Neutrophil (primary cell): ENCODE measurements around the gene USP31.

Experiments used
- H3K27ac ChIP-seq: fragments of 200-600 bp; sonication (generic); 2 replicates; pipeline ENCODE4 v1.5.1; 2016; ENCODE audit warnings: mild to moderate bottlenecking, moderate library complexity
- H3K27me3 ChIP-seq: fragments of 200-600 bp; sonication (generic); 2 replicates; pipeline ENCODE4 v1.6.0; 2016; ENCODE audit warnings: mild to moderate bottlenecking
- H3K36me3 ChIP-seq: fragments of 200-600 bp; sonication (generic); 2 replicates; pipeline ENCODE4 v1.5.1; 2017
- H3K4me1 ChIP-seq, 2 experiments: fragments of 200-600 bp in 1 of 2; sonication (generic) in 1 of 2; 1 replicate in 1 of 2; 2 replicates in 1 of 2; pipeline versions ENCODE4 v1.5.1 to v1.6.1; 2013 to 2016; ENCODE audit warnings: low read depth in 1 of 2, low read length in 1 of 2, mild to moderate bottlenecking in 1 of 2, moderate library complexity in 1 of 2; ENCODE audit not compliant: control insufficient read depth in 1 of 2, insufficient read depth in 1 of 2
- H3K4me3 ChIP-seq, 2 experiments: fragments of 200-600 bp in 1 of 2; sonication (generic) in 1 of 2; 1 replicate in 1 of 2; 2 replicates in 1 of 2; pipeline ENCODE4 v1.5.1; 2013 to 2016; ENCODE audit warnings: low read depth in 1 of 2, low read length in 1 of 2, mild to moderate bottlenecking in 1 of 2, moderate library complexity in 1 of 2
- H3K9me3 ChIP-seq: fragments of 200-600 bp; sonication (generic); 2 replicates; pipeline ENCODE4 v1.5.1; 2016
- TF ChIP-seq, protein P1 (sequence below): fragments of 200-600 bp; sonication (generic); IDR thresholded peaks from 2 replicates; pipeline ENCODE4 v1.5.1; 2016; ENCODE audit warnings: antibody characterized with exemption

USP31 gene

DNA sequence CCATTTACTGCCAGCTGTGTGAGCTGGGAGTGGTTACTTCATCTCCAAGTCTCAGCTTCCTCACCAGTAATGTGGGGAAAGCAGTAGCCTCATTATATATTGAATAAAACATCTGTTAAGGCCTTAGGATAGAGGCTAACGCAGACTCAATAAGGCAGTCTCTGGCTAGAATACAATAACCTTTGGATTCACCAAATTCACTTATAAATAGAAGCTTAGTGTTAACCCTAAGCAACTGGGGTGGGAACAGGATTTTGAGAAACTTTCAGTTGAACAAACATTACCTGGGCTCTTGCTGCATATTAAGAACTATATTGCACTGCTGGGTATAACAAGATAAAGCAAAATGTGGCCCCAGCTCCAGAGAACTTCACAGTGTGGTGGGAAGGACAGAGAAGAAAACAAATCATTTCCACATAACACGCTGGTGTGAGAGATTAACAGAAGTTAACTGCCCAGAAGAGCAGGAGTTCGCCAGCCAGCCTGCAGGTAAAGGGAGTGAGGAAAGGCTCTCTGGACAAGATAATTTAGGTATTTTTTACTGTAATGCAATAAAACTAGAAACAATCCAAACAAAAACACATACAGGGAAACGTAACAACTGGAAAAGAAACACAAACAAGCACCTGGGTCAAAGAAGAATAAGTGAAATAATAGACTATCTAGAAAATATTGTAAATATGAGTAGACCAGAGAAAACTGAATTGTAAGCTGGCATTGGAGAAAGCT lies 57.0 kb downstream of the USP31 start:
- Histone ChIP-seq H3K4me3 (no peak overlapping the region), H3K4me1 (no peaks in the 10 kb centered on the region), H3K27me3 (no peaks in the 10 kb centered on the region), H3K27ac (no peak overlapping the region), H3K9me3 (no peaks in the 10 kb centered on the region), H3K36me3 (peaks cover 4% of the 10 kb centered on the region)
- TF ChIP-seq, protein P1, sequence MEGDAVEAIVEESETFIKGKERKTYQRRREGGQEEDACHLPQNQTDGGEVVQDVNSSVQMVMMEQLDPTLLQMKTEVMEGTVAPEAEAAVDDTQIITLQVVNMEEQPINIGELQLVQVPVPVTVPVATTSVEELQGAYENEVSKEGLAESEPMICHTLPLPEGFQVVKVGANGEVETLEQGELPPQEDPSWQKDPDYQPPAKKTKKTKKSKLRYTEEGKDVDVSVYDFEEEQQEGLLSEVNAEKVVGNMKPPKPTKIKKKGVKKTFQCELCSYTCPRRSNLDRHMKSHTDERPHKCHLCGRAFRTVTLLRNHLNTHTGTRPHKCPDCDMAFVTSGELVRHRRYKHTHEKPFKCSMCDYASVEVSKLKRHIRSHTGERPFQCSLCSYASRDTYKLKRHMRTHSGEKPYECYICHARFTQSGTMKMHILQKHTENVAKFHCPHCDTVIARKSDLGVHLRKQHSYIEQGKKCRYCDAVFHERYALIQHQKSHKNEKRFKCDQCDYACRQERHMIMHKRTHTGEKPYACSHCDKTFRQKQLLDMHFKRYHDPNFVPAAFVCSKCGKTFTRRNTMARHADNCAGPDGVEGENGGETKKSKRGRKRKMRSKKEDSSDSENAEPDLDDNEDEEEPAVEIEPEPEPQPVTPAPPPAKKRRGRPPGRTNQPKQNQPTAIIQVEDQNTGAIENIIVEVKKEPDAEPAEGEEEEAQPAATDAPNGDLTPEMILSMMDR: no peak

DNA sequence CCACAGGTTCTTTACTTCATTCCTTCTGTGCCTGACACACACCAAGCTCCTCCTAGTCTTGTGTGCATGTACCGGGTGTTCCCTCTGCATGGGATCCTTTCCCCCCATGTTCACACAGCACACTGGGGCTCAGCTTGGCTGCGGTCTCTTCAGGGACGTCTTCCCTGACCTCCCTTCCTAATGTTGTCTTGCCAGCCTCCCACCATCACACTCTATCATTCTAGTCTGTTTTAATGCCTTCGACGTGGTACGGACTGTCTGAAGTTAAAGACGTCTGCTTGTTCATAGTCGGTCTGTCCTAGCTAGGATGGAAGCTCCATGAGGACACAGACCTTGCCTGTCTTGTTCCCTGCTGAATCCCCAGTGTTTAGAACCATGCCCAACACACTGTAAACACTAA lies 60.1 kb downstream of the USP31 start:
- TF ChIP-seq, protein P1: no peak
- H3K36me3 ChIP-seq: peaks cover 4% of the 10 kb centered on the region
- H3K27ac ChIP-seq: no peak overlapping the region
- H3K4me3 ChIP-seq: no peak overlapping the region
- no peaks in the 10 kb centered on the region for H3K9me3 ChIP-seq
- peaks cover 0 to 4% of the 10 kb centered on the region in 2 experiments for H3K4me1 ChIP-seq
- no peaks in the 10 kb centered on the region for H3K27me3 ChIP-seq

DNA sequence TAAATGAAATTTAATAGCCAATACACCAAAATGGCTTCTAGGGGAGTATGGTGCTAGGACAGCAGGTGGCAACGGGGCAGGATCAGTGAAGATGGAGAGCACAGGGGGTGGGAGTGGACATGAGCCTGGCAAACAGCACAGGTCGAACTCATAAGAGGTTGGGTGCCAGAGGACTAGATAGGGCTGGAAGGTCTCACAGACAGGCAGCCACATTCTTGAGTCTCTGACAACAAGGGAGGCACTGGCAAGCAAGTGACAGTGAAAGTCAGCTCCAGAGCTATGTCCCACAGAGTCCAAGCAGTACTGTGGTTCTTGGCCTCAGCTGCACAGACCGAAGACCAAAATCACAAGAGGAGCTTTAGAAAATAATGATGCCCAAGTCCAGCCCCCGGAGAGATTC lies 61.2 kb downstream of the USP31 start:
- Histone ChIP-seq H3K36me3 (peaks cover 4% of the 10 kb centered on the region), H3K27ac (no peak overlapping the region), H3K9me3 (no peaks in the 10 kb centered on the region), H3K4me3 (no peak overlapping the region), H3K4me1 (peaks cover 0 to 4% of the 10 kb centered on the region in 2 experiments), H3K27me3 (no peaks in the 10 kb centered on the region)
- TF ChIP-seq, protein P1: no peak

- Histone ChIP-seq H3K36me3 (peaks cover 17% of the 10 kb centered on the region), H3K9me3 (no peaks in the 10 kb centered on the region)
- TF ChIP-seq, protein P1: no peak
Observed at GRCh38 chr16:23085949-23086348, 63.3 kb downstream of the USP31 start.

DNA sequence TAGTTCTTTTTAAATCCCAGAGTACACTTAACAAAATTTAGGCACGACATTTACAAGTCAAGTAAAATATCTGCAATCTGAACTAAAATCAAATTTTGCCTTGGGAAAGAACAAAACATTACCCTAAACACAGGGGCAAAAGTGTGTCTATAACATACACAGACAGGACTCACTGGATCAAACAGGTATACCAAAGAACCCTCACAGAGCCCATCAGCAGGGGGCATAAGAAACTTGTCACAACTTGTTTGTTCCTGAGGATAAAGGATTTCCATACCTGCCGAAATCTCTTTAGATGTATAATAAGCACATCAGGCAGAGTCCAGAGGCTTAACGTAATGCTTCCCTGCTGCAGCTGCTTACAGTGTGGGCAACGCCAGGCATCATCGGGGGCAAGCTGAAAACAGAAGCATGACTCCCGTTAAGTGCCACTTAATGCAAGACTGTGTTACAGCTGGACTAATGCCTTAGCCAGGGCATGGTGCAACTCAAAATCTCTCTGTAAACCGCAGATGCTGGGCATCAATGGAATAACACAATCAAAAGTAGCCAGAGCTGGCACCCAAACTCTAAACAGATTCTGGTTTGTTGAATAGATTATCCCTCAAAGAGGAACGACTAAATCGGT lies 67.0 kb downstream of the USP31 start:
- Histone ChIP-seq H3K27me3 (no peaks in the 10 kb centered on the region), H3K4me1 (peaks cover 0 to 4% of the 10 kb centered on the region in 2 experiments), H3K4me3 (no peak overlapping the region), H3K36me3 (peaks cover 26% of the 10 kb centered on the region), H3K27ac (no peak overlapping the region), H3K9me3 (no peaks in the 10 kb centered on the region)
- TF ChIP-seq, protein P1: no peak

More at GRCh38 chr16:23085949-23086348, 63.3 kb downstream of the USP31 start:
- H3K4me3 ChIP-seq: no peak overlapping the region
- no peaks in the 10 kb centered on the region for H3K27me3 ChIP-seq
- no peak overlapping the region for H3K27ac ChIP-seq
- H3K4me1 ChIP-seq: peaks cover 0 to 4% of the 10 kb centered on the region in 2 experiments
